Subcutaneous adipose tissue (tissue), 4 donors: ENCODE measurements around the gene JUND. TPM values are rescaled to one million over a fixed set of nuclear protein-coding genes. Genes with fewer than 3 reads are reported as not detected.

Experiments
- CTCF ChIP-seq: fragments of 450-650 bp; IDR thresholded peaks from one replicate; pipeline ENCODE4 v1.5.1; 2016; ENCODE audit warnings: low read depth, mild to moderate bottlenecking, control low read depth, antibody characterized with exemption, moderate library complexity
- total RNA-seq, 4 donors: library from RNA; depleted of rRNA; stranded (reverse); fragments of >200 nt; gene quantifications; one replicate each; pipeline ENCODE4 v1.1.0, GENCODE V29; 2016

Gene JUND
- total RNA-seq, 4 donors from 2014 or later = 101 to 314 (median 150) TPM

GRCh38 chr19:18292462-18292809, 11.0 kb upstream of the JUND start:
- no peak for TF ChIP-seq CTCF

- TF ChIP-seq CTCF = no peak
These were observed 10.4 kb upstream of the JUND start for GRCh38 chr19:18291590-18292461.

GRCh38 chr19:18291019-18291524, 9.7 kb upstream of the JUND start:
- no peak for TF ChIP-seq CTCF

GRCh38 chr19:18290302-18291018, 9.0 kb upstream of the JUND start:
- TF ChIP-seq CTCF = no peak

GRCh38 chr19:18289471-18290301, 8.3 kb upstream of the JUND start:
- TF ChIP-seq CTCF = no peak

- no peak for TF ChIP-seq CTCF
These were observed 6.7 kb upstream of the JUND start for GRCh38 chr19:18287836-18288772.
